ENCODE data around the gene UTF1.

GRCh38 chr10:133209641-133210040, 20.4 kb upstream of the UTF1 start:
- TF ChIP-seq, protein P1, sequence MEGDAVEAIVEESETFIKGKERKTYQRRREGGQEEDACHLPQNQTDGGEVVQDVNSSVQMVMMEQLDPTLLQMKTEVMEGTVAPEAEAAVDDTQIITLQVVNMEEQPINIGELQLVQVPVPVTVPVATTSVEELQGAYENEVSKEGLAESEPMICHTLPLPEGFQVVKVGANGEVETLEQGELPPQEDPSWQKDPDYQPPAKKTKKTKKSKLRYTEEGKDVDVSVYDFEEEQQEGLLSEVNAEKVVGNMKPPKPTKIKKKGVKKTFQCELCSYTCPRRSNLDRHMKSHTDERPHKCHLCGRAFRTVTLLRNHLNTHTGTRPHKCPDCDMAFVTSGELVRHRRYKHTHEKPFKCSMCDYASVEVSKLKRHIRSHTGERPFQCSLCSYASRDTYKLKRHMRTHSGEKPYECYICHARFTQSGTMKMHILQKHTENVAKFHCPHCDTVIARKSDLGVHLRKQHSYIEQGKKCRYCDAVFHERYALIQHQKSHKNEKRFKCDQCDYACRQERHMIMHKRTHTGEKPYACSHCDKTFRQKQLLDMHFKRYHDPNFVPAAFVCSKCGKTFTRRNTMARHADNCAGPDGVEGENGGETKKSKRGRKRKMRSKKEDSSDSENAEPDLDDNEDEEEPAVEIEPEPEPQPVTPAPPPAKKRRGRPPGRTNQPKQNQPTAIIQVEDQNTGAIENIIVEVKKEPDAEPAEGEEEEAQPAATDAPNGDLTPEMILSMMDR (IDR thresholded peaks at IDR 0.05): no peak
- TF ChIP-seq EZH2 (IDR thresholded peaks at IDR 0.05): no peak
- TF ChIP-seq EZH2phosphoT487 (IDR thresholded peaks at IDR 0.05): no peak
